Activated effector memory CD4-positive, alpha-beta T cell treated with anti-CD3 and anti-CD28 coated beads, Interleukin-2, amount 50 U/mL, for 16 hours (primary cell): Measurements from ENCODE around the gene S100A7.
"Not testable (repeated sequence)": the region's sequence is repeated elsewhere in the genome, so short reads cannot be mapped to it uniquely, and the experiment has no call there.

Source experiments
- DNase-seq: peaks from one replicate; pipeline ENCODE4 v3.0.0-alpha.2; 2020

Gene S100A7

GRCh38 chr1:153429266-153430165 lies 30.9 kb downstream of the S100A7 start:
- no peak for DNase-seq

GRCh38 chr1:153428791-153429190 lies 31.7 kb downstream of the S100A7 start:
- DNase-seq = no peak

- no peak for DNase-seq
These were observed 32.3 kb downstream of the S100A7 start for GRCh38 chr1:153428073-153428638.

GRCh38 chr1:153426809-153427208 lies 33.6 kb downstream of the S100A7 start:
- no peak for DNase-seq

GRCh38 chr1:153422450-153423068 lies 37.9 kb downstream of the S100A7 start:
- DNase-seq = peak; percentile 87

- no peak for DNase-seq
These were observed 40.1 kb downstream of the S100A7 start for GRCh38 chr1:153420306-153420705.

- peak; percentile 12 for DNase-seq
These were observed 41.0 kb downstream of the S100A7 start for GRCh38 chr1:153419436-153419793.

GRCh38 chr1:153418758-153419435 lies 41.6 kb downstream of the S100A7 start:
- DNase-seq = peak; percentile 28

GRCh38 chr1:153417136-153417888 lies 43.1 kb downstream of the S100A7 start:
- peak; percentile 38 for DNase-seq

GRCh38 chr1:153415850-153416570 lies 44.4 kb downstream of the S100A7 start, which contains the start of gene S100A7A:
Gene S100A7A (plus strand): TSS chr1:153416520. CDS start chr1:153418083, 1,563 bp downstream.
- no peak for DNase-seq

- not testable (repeated sequence) for DNase-seq
These were observed 46.5 kb downstream of the S100A7 start for GRCh38 chr1:153413961-153414360.
